ENCODE measurements around the gene ABCC5. TPM values are rescaled to one million over a fixed set of nuclear protein-coding genes. Genes with fewer than 3 reads are reported as not detected.

The ABCC5 gene
- total and polyA plus RNA-seq, 7 donors = 13.8 to 39.6 (median 22.0) TPM

- TF ChIP-seq EP300 (IDR thresholded peaks at IDR 0.05) = no peak
- TF ChIP-seq POLR2A (IDR thresholded peaks at IDR 0.05) = no peak
- no peak for TF ChIP-seq CTCF (IDR thresholded peaks at IDR 0.05)
- TF ChIP-seq POLR2AphosphoS5 (IDR thresholded peaks at IDR 0.05) = no peak
- WGBS, 2 donors = 89 to 91% methylated on average over 8 of the region's 8 CpGs
These were observed 105.7 kb downstream of the ABCC5 start for GRCh38 chr3:183911763-183912506.

GRCh38 chr3:183911087-183911486 lies 106.6 kb downstream of the ABCC5 start:
- Histone ChIP-seq H3K4me3 (no peak overlapping the region), H3K27ac (no peak overlapping the region), H3K36me3 (no peaks in the 10 kb centered on the region), H3K27me3 (no peaks in the 10 kb centered on the region), H3K9me3 (no peaks in the 10 kb centered on the region), H3K4me1 (no peaks in the 10 kb centered on the region)
- WGBS, 2 donors = 88 to 89% methylated on average over 6 of the region's 6 CpGs
- no peak for DNase-seq
- intact Hi-C loops (cut with DNase I) = no loop called here
- no peak for TF ChIP-seq CTCF (IDR thresholded peaks at IDR 0.05)
- TF ChIP-seq EP300 (IDR thresholded peaks at IDR 0.05) = no peak
- no peak for TF ChIP-seq POLR2AphosphoS5 (IDR thresholded peaks at IDR 0.05)
- no peak for TF ChIP-seq POLR2A (IDR thresholded peaks at IDR 0.05)

More at GRCh38 chr3:183911763-183912506, 105.7 kb downstream of the ABCC5 start:
- DNase-seq = no peak
- H3K4me3 ChIP-seq = no peak overlapping the region
- H3K36me3 ChIP-seq = no peaks in the 10 kb centered on the region
- no peaks in the 10 kb centered on the region for H3K27me3 ChIP-seq
- H3K4me1 ChIP-seq = no peaks in the 10 kb centered on the region
- intact Hi-C loops (cut with DNase I) = no loop called here
- no peaks in the 10 kb centered on the region for H3K9me3 ChIP-seq
- H3K27ac ChIP-seq = no peak overlapping the region

GRCh38 chr3:183909030-183909600 lies 108.6 kb downstream of the ABCC5 start:
- Histone ChIP-seq H3K9me3 (no peaks in the 10 kb centered on the region), H3K4me1 (no peaks in the 10 kb centered on the region), H3K27me3 (no peaks in the 10 kb centered on the region), H3K4me3 (no peak overlapping the region), H3K27ac (no peak overlapping the region), H3K36me3 (no peaks in the 10 kb centered on the region)
- intact Hi-C loops (cut with DNase I) = no loop called here
- WGBS, 2 donors = 86 to 89% methylated on average over 14 of the region's 14 CpGs
- no peak for DNase-seq
- TF ChIP-seq EP300 (IDR thresholded peaks at IDR 0.05) = no peak

- no peak overlapping the region for H3K4me3 ChIP-seq
- no peaks in the 10 kb centered on the region for H3K4me1 ChIP-seq
- H3K27me3 ChIP-seq = no peaks in the 10 kb centered on the region
- no peaks in the 10 kb centered on the region for H3K9me3 ChIP-seq
- intact Hi-C loops (cut with DNase I) = no loop called here
- no peak for DNase-seq
- WGBS, 2 donors = 85% methylated on average over 16 of the region's 16 CpGs
- H3K27ac ChIP-seq = no peak overlapping the region
- no peaks in the 10 kb centered on the region for H3K36me3 ChIP-seq
- TF ChIP-seq POLR2AphosphoS5 (IDR thresholded peaks at IDR 0.05) = no peak
- TF ChIP-seq CTCF (IDR thresholded peaks at IDR 0.05) = no peak
- no peak for TF ChIP-seq EP300 (IDR thresholded peaks at IDR 0.05)
- no peak for TF ChIP-seq POLR2A (IDR thresholded peaks at IDR 0.05)
These were observed 109.8 kb downstream of the ABCC5 start for GRCh38 chr3:183907911-183908331.

- TF ChIP-seq EP300 (IDR thresholded peaks at IDR 0.05) (no peak), CTCF (IDR thresholded peaks at IDR 0.05) (no peak), POLR2A (IDR thresholded peaks at IDR 0.05) (no peak), POLR2AphosphoS5 (IDR thresholded peaks at IDR 0.05) (no peak)
- no peaks in the 10 kb centered on the region for H3K36me3 ChIP-seq
- intact Hi-C loops (cut with DNase I) = no loop called here
- no peaks in the 10 kb centered on the region for H3K4me1 ChIP-seq
- H3K4me3 ChIP-seq = no peak overlapping the region
- no peaks in the 10 kb centered on the region for H3K9me3 ChIP-seq
- DNase-seq = no peak
- no peak overlapping the region for H3K27ac ChIP-seq
- 66 to 76% methylated on average over 6 of the region's 6 CpGs for WGBS, 2 donors
- H3K27me3 ChIP-seq = no peaks in the 10 kb centered on the region
These were observed 110.5 kb downstream of the ABCC5 start for GRCh38 chr3:183907176-183907575.
